Keratinocyte (primary cell): ENCODE results near the gene MEGF10. TPM values are rescaled to one million over a fixed set of nuclear protein-coding genes. Genes with fewer than 3 reads are reported as not detected.

Experiments used
- DNase-seq: peaks from one replicate; pipeline ENCODE4 v3.0.0-alpha.2; 2011; ENCODE audit warnings: low read depth, missing footprints, low spot score
- FAIRE-seq: peaks from 2 replicates; lab custom pipeline; 2011; peaks lifted over from hg19 to GRCh38; lab: Jason Lieb, UNC
- H2AFZ ChIP-seq: 2 replicates; pipeline ENCODE4 v1.6.0; 2012; ENCODE audit warnings: low read length, control low read depth, inconsistent platforms; ENCODE audit not compliant: control insufficient read depth
- H3K27ac ChIP-seq: 2 replicates; pipeline ENCODE4 v1.5.1; 2011; ENCODE audit warnings: low read length; ENCODE audit not compliant: control insufficient read depth, insufficient read depth
- H3K27me3 ChIP-seq: 3 replicates; pipeline ENCODE4 v1.6.0; 2011; ENCODE audit warnings: low read length; ENCODE audit not compliant: control insufficient read depth, insufficient read depth; ENCODE audit errors: extremely low read depth
- H3K36me3 ChIP-seq, 2 experiments: 2 replicates in 1 of 2; 3 replicates in 1 of 2; pipeline ENCODE4 v1.5.1; 2011; ENCODE audit warnings: low read length in 2 of 2, mild to moderate bottlenecking in 1 of 2; ENCODE audit not compliant: control insufficient read depth in 2 of 2, insufficient read depth in 2 of 2; ENCODE audit errors: extremely low read depth in 1 of 2
- H3K4me1 ChIP-seq: 3 replicates; pipeline ENCODE4 v1.5.1; 2011; ENCODE audit warnings: low read length; ENCODE audit not compliant: control insufficient read depth, insufficient read depth; ENCODE audit errors: extremely low read depth
- H3K4me2 ChIP-seq: 3 replicates; pipeline ENCODE4 v1.6.0; 2011; ENCODE audit warnings: low read depth, low read length; ENCODE audit not compliant: control insufficient read depth, insufficient read depth; ENCODE audit errors: extremely low read depth
- H3K4me3 ChIP-seq, 3 experiments: fragments of 200-600 bp in 1 of 3; sonication (generic) in 1 of 3; 2 replicates in 2 of 3; 3 replicates in 1 of 3; pipeline ENCODE4 v1.5.1; 2011 to 2016; ENCODE audit warnings: low read length in 3 of 3, mild to moderate bottlenecking in 3 of 3, control low read depth in 2 of 3, inconsistent platforms in 1 of 3, low read depth in 1 of 3, mixed read lengths in 1 of 3, mixed run types in 1 of 3, moderate library complexity in 1 of 3; ENCODE audit not compliant: control insufficient read depth in 2 of 3, insufficient read depth in 2 of 3; ENCODE audit errors: extremely low read depth in 1 of 3
- H3K79me2 ChIP-seq: 2 replicates; pipeline ENCODE4 v1.6.0; 2012; ENCODE audit warnings: low read length; ENCODE audit not compliant: control insufficient read depth, insufficient read depth
- H3K9ac ChIP-seq: 3 replicates; pipeline ENCODE4 v1.6.0; 2011; ENCODE audit warnings: low read length; ENCODE audit not compliant: control insufficient read depth, insufficient read depth; ENCODE audit errors: extremely low read depth
- H3K9me1 ChIP-seq: 3 replicates; pipeline ENCODE4 v1.6.0; 2011; ENCODE audit warnings: low read length; ENCODE audit not compliant: control insufficient read depth, insufficient read depth; ENCODE audit errors: extremely low read depth
- H3K9me3 ChIP-seq: 2 replicates; pipeline ENCODE4 v1.5.1; 2012; ENCODE audit warnings: low read depth, low read length; ENCODE audit not compliant: control insufficient read depth
- H4K20me1 ChIP-seq: 3 replicates; pipeline ENCODE4 v1.6.0; 2011; ENCODE audit warnings: low read length; ENCODE audit not compliant: control insufficient read depth, insufficient read depth; ENCODE audit errors: extremely low read depth
- EZH2 ChIP-seq: IDR thresholded peaks from one replicate; pipeline ENCODE4 v1.6.1; 2012; ENCODE audit warnings: inconsistent platforms, mild to moderate bottlenecking, low read length, moderate library complexity
- dilution Hi-C: fragments of 300-500 bp; cut with MboI; formaldehyde crosslinking; loops from one replicate; pipeline ENCODE4 v1.7.0; 2020; ENCODE audit warnings: low sequenced_read_pairs; ENCODE audit not compliant: extremely low pct_ligation_motif_present
- polyA plus RNA-seq, 5 experiments: library from polyadenylated mRNA; depleted of rRNA in 3 of 5; stranded (reverse) in 3 of 5; stranded (forward) in 1 of 5; unstranded in 1 of 5; fragments of >200 nt; gene quantifications; 1 replicate in 1 of 5; 2 replicates in 3 of 5; 3 replicates in 1 of 5; pipeline versions ENCODE4 v1.2.1 to v1.2.3, GENCODE V29; 2011 to 2012; ENCODE audit warnings: missing spikeins in 2 of 5, low read depth in 1 of 5, low replicate concordance in 1 of 5
- TF ChIP-seq, protein P1 (sequence below), 3 experiments: IDR thresholded peaks in 1 of 3; conservative IDR thresholded peaks in 1 of 3; optimal IDR thresholded peaks in 1 of 3; 2 replicates in 2 of 3; 3 replicates in 1 of 3; pipeline versions ENCODE3 to v1.5.1; 2011; ENCODE audit warnings: low read length in 3 of 3, mild to moderate bottlenecking in 3 of 3, moderate library complexity in 2 of 3, control low read depth in 1 of 3, inconsistent platforms in 1 of 3; ENCODE audit not compliant: insufficient read depth in 2 of 3; ENCODE audit errors: extremely low read depth in 1 of 3

MEGF10 gene
- polyA plus RNA-seq, 1 donor (not counting 4 experiments of a cell fraction or from before 2014, with no cell fraction given): not detected

DNA sequence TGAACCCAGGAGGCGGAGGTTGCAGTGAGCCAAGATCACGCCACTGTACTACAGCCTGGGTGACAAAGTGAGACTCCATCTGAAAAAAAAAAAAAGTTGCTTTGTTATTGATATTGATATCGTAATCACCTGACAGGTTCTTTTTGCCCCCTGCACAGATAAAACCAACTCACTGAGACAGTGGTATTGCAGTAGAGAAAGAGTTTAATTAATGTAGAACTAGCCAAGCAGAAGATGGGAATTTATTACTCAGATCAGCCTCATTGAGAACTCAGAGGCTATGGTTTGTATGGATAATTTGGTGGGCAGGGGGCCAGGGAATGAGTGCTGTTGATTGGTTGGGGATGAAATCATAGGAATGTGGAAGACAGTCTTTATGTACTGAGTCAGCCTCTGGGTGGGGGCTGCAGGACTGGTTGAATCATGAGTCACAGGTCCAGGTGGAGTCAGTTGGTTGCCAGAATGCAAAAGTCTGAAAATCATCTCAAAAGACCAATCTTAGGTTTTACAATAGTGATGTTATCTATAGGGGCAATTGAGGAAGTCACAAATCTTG, 35.8 kb upstream of the MEGF10 start:
- H4K20me1 ChIP-seq: no peaks in the 10 kb centered on the region
- TF ChIP-seq, protein P1, sequence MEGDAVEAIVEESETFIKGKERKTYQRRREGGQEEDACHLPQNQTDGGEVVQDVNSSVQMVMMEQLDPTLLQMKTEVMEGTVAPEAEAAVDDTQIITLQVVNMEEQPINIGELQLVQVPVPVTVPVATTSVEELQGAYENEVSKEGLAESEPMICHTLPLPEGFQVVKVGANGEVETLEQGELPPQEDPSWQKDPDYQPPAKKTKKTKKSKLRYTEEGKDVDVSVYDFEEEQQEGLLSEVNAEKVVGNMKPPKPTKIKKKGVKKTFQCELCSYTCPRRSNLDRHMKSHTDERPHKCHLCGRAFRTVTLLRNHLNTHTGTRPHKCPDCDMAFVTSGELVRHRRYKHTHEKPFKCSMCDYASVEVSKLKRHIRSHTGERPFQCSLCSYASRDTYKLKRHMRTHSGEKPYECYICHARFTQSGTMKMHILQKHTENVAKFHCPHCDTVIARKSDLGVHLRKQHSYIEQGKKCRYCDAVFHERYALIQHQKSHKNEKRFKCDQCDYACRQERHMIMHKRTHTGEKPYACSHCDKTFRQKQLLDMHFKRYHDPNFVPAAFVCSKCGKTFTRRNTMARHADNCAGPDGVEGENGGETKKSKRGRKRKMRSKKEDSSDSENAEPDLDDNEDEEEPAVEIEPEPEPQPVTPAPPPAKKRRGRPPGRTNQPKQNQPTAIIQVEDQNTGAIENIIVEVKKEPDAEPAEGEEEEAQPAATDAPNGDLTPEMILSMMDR (optimal IDR thresholded peaks at IDR 0.05 in 1 of 3, IDR thresholded peaks at IDR 0.05 in 1 of 3, conservative IDR thresholded peaks at IDR 0.05 in 1 of 3; ENCODE audit: extremely low read depth in 1 of 3, insufficient read depth in 2 of 3, low read length in 3 of 3): no peak
- TF ChIP-seq EZH2: no peak
- H3K9ac ChIP-seq: no peak overlapping the region
- H3K9me1 ChIP-seq: no peaks in the 10 kb centered on the region
- no peaks in the 10 kb centered on the region for H3K9me3 ChIP-seq
- H3K4me1 ChIP-seq: no peaks in the 10 kb centered on the region
- no peak overlapping the region for H3K4me3 ChIP-seq
- DNase-seq (peak; percentile 17), FAIRE-seq (no peak)
- no peaks in the 10 kb centered on the region for H3K36me3 ChIP-seq
- H3K4me2 ChIP-seq: no peak overlapping the region
- no peaks in the 10 kb centered on the region for H3K79me2 ChIP-seq
- dilution Hi-C loops: no loop called here
- H2AFZ ChIP-seq: no peak overlapping the region
- H3K27me3 ChIP-seq: no peaks in the 10 kb centered on the region
- no peak overlapping the region for H3K27ac ChIP-seq

DNA sequence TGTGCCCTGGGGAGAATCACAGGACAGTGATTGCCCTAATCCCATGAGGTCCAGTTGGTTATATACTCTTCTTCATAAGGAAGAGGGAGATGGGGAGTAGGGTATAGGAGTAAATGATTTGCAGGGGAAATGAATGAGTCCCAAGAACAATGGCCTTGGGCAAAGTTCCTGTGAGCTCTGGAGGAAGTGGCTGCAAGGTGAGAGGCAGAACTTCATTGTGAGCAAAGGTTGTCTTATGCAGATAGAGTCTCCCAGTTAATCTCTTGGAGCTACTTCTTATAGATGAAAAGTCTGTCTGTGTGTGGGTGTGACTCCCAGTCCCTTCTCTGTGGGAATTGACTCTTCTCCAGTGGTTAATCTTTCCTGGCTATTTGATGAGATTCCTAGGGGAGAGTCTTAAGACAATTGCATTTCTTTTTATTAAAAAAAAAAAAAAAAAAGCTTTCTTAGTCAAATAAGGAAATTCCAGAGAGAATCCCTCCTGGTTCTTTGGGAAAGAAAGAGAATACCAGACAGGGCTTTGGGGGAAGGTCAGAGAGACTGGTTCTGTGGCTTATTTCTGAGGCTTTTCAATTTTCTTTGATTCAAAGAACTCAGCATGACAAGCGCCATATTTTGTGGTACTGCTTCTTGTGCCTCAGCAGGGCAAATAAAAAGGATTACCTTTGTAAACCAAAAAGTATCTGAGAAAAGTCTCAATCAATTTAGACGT, 33.6 kb upstream of the MEGF10 start:
- Histone ChIP-seq H3K79me2 (no peaks in the 10 kb centered on the region), H3K36me3 (no peaks in the 10 kb centered on the region), H3K9me3 (no peaks in the 10 kb centered on the region), H3K4me2 (no peak overlapping the region), H3K4me3 (no peak overlapping the region), H3K27ac (no peak overlapping the region), H4K20me1 (no peaks in the 10 kb centered on the region), H3K9ac (no peak overlapping the region), H2AFZ (no peak overlapping the region), H3K9me1 (no peaks in the 10 kb centered on the region), H3K27me3 (no peaks in the 10 kb centered on the region), H3K4me1 (no peaks in the 10 kb centered on the region)
- DNase-seq (no peak), FAIRE-seq (no peak)
- dilution Hi-C loops: no loop called here
- TF ChIP-seq, protein P1 (optimal IDR thresholded peaks at IDR 0.05 in 1 of 3, IDR thresholded peaks at IDR 0.05 in 1 of 3, conservative IDR thresholded peaks at IDR 0.05 in 1 of 3; ENCODE audit: extremely low read depth in 1 of 3, insufficient read depth in 2 of 3, low read length in 3 of 3): no peak
- no peak for TF ChIP-seq EZH2
